GM13976 (cell line): Measurements from ENCODE around the gene IFT80.
"Not testable (repeated sequence)": the region's sequence is repeated elsewhere in the genome, so short reads cannot be mapped to it uniquely, and the experiment has no call there.

Experiments
- DNase-seq: peaks from one replicate; pipeline ENCODE4 v3.0.0; 2012; ENCODE audit warnings: low spot score
- CTCF ChIP-seq: IDR thresholded peaks from 2 replicates; pipeline ENCODE4 v1.5.1; 2012; ENCODE audit warnings: borderline replicate concordance, mild to moderate bottlenecking; ENCODE audit not compliant: insufficient read depth; ENCODE audit errors: extremely low read depth, missing control alignments, control extremely low read depth
- in situ Hi-C: fragments of 300-500 bp; cut with MboI; formaldehyde crosslinking; loops from one replicate; pipeline ENCODE4 v1.12.0; 2022; ENCODE audit warnings: low sequenced_read_pairs, mixed read lengths, inconsistent platforms; ENCODE audit not compliant: unreplicated experiment

The IFT80 gene

GRCh38 chr3:160370987-160371857, 27.8 kb downstream of the IFT80 start:
- TF ChIP-seq CTCF = no peak
- in situ Hi-C loops = no loop called here
- DNase-seq = no peak

- no peak for TF ChIP-seq CTCF
- no peak for DNase-seq
- in situ Hi-C loops = no loop called here
Measured at GRCh38 chr3:160369784-160370183, 29.2 kb downstream of the IFT80 start.

GRCh38 chr3:160368804-160369203, 30.2 kb downstream of the IFT80 start:
- no peak for DNase-seq
- no peak for TF ChIP-seq CTCF
- in situ Hi-C loops = no loop called here

GRCh38 chr3:160365869-160366522, 33.0 kb downstream of the IFT80 start:
- no peak for DNase-seq
- TF ChIP-seq CTCF = no peak
- in situ Hi-C loops = no loop called here

GRCh38 chr3:160362896-160363295, 36.1 kb downstream of the IFT80 start:
- DNase-seq, in situ Hi-C loops: not testable (repeated sequence)

- DNase-seq = no peak
- in situ Hi-C loops = no loop called here
- TF ChIP-seq CTCF = no peak
Measured at GRCh38 chr3:160355826-160356225, 43.2 kb downstream of the IFT80 start.

- no peak for TF ChIP-seq CTCF
- DNase-seq = no peak
- in situ Hi-C loops = loop anchor here (10.0 to 25.0 kb wide), 3 partner anchors 182 to 459 kb away; no protein-coding TSS in a partner anchor
Measured at GRCh38 chr3:160346511-160346910, 52.5 kb downstream of the IFT80 start.
